Suprapubic skin (tissue), 3 donors: ENCODE results near the gene C11orf16.
"Not testable (repeated sequence)": the region's sequence is repeated elsewhere in the genome, so short reads cannot be mapped to it uniquely, and the experiment has no call there.

Source experiments
- CTCF ChIP-seq, 2 donors: fragments of 200-600 bp in 1 of 2; fragments of 450-650 bp in 1 of 2; sonication (generic) in 1 of 2; IDR thresholded peaks; one replicate each; pipeline ENCODE4 v1.5.1; 2016 to 2019; ENCODE audit warnings: antibody characterized with exemption in 2 of 2, mild to moderate bottlenecking in 1 of 2, moderate library complexity in 1 of 2
- POLR2AphosphoS5 ChIP-seq, 3 donors: sonication (generic); formaldehyde crosslinking; IDR thresholded peaks; one replicate each; pipeline ENCODE4 v1.6.1; 2017; ENCODE audit warnings: antibody characterized with exemption in 3 of 3

- TF ChIP-seq CTCF, POLR2AphosphoS5 (IDR thresholded peaks at IDR 0.05): not testable (repeated sequence)
Observed at GRCh38 chr11:8935789-8936188, 3.0 kb upstream of the C11orf16 start.
